PC-9 (cell line): ENCODE measurements around the gene TMEM18. TPM values are rescaled to one million over a fixed set of nuclear protein-coding genes. Genes with fewer than 3 reads are reported as not detected.
A peak's percentile ranks its signal among the peaks of the same experiment; 100 is the strongest.

Experiments used
- BruUV-seq: library from RNA; stranded (reverse); fragments of 400-500 nt; replicated peaks from 2 replicates; lab custom pipeline; 2021; lab: Mats Ljungman, UMichigan
- CTCF ChIA-PET: fragments of 300-600 bp; sonication (Branson Sonifier 250); formaldehyde crosslinking; loops from one replicate; lab custom pipeline; 2022; ENCODE audit warnings: antibody characterized with exemption; lab: Charles Lee
- POLR2A ChIA-PET: fragments of 300-600 bp; sonication (Branson Sonifier 250); formaldehyde crosslinking; loops from one replicate; lab custom pipeline; 2022; ENCODE audit warnings: antibody characterized with exemption; ENCODE audit not compliant: unreplicated experiment; lab: Charles Lee
- DNase-seq, 2 experiments: peaks; one replicate each; pipeline versions ENCODE4 v3.0.0 to v3.0.0-alpha.2; 2015 to 2022; ENCODE audit warnings: mixed read lengths in 1 of 2
- H2AFZ ChIP-seq: fragments of 200-600 bp; sonication (generic); 2 replicates; pipeline ENCODE4 v1.8.1; 2017; ENCODE audit warnings: antibody characterized with exemption
- H3F3A ChIP-seq: fragments of 200-600 bp; sonication (generic); 2 replicates; pipeline ENCODE4 v1.8.1; 2017; ENCODE audit warnings: antibody characterized with exemption, mild to moderate bottlenecking, low read depth; ENCODE audit not compliant: insufficient read depth
- H3K27ac ChIP-seq: fragments of 200-600 bp; sonication (generic); 2 replicates; pipeline ENCODE4 v1.6.1; 2016; ENCODE audit warnings: mixed run types
- H3K27me3 ChIP-seq: fragments of 200-600 bp; sonication (generic); 2 replicates; pipeline ENCODE4 v1.6.1; 2016; ENCODE audit warnings: low read depth, mixed run types; ENCODE audit not compliant: insufficient read depth
- H3K36me3 ChIP-seq: fragments of 200-600 bp; sonication (generic); 2 replicates; pipeline ENCODE4 v1.6.1; 2016; ENCODE audit warnings: low read depth, mixed run types
- H3K4me1 ChIP-seq: fragments of 200-600 bp; sonication (generic); replicated peaks from 2 replicates; pipeline ENCODE4 v1.6.1; 2016; ENCODE audit warnings: mixed run types; ENCODE audit not compliant: insufficient read depth
- H3K4me2 ChIP-seq: fragments of 200-600 bp; sonication (generic); 2 replicates; pipeline ENCODE4 v1.6.1; 2017; ENCODE audit warnings: mixed run types
- H3K4me3 ChIP-seq: fragments of 200-600 bp; sonication (generic); 2 replicates; pipeline ENCODE4 v1.6.1; 2016; ENCODE audit warnings: mixed run types
- H3K79me2 ChIP-seq: fragments of 200-600 bp; sonication (generic); 2 replicates; pipeline ENCODE4 v1.6.1; 2017; ENCODE audit warnings: low read depth, mixed run types
- H3K9me2 ChIP-seq: fragments of 200-600 bp; sonication (generic); 2 replicates; pipeline ENCODE4 v1.8.1; 2017; ENCODE audit warnings: mild to moderate bottlenecking; ENCODE audit not compliant: insufficient read depth
- H3K9me3 ChIP-seq: fragments of 200-600 bp; sonication (generic); 2 replicates; pipeline ENCODE4 v1.8.1; 2016; ENCODE audit warnings: low read depth; ENCODE audit not compliant: insufficient read depth
- H4K20me1 ChIP-seq: fragments of 200-600 bp; sonication (generic); 2 replicates; pipeline ENCODE4 v1.8.1; 2017; ENCODE audit not compliant: insufficient read depth
- CTCF ChIP-seq: fragments of 200-600 bp; sonication (generic); conservative IDR thresholded peaks from 2 replicates; pipeline ENCODE4 v1.6.1; 2017; ENCODE audit warnings: mixed run types, antibody characterized with exemption, mild to moderate bottlenecking, moderate library complexity
- EZH2 ChIP-seq: fragments of 200-600 bp; sonication (generic); IDR thresholded peaks from 2 replicates; pipeline ENCODE4 v1.8.0; 2017; ENCODE audit warnings: antibody characterized with exemption, low read depth
- intact Hi-C: fragments of 100-400 bp; cut with micrococcal nuclease; formaldehyde crosslinking; loops from one replicate; pipeline ENCODE4 v1.10.0; 2022; ENCODE audit not compliant: unreplicated experiment
- total RNA-seq: library from RNA; stranded (reverse); gene quantifications from 2 replicates; pipeline ENCODE4 v1.2.3, GENCODE V29; 2021

Gene TMEM18
- total RNA-seq, 1 experiment from 2014 or later: 30.5 TPM

- Histone ChIP-seq H2AFZ (no peak overlapping the region), H4K20me1 (0 out of 2 replicates have a peak, but pooled peaks cover 1% of the 10 kb centered on the region), H3K4me1 (no peaks in the 10 kb centered on the region), H3K27ac (no peak overlapping the region), H3K79me2 (no peaks in the 10 kb centered on the region), H3K4me2 (no peak overlapping the region), H3K4me3 (no peak overlapping the region), H3K27me3 (no peaks in the 10 kb centered on the region), H3F3A (peaks cover 17% of the 10 kb centered on the region), H3K36me3 (peaks cover 29% of the 10 kb centered on the region), H3K9me2 (no peaks in the 10 kb centered on the region), H3K9me3 (0 out of 2 replicates have a peak, but pooled peaks cover 7% of the 10 kb centered on the region)
- no TSS peak for BruUV-seq
- peak; percentile 85 for TF ChIP-seq CTCF
- TF ChIP-seq EZH2: no peak
- peak; percentile 12 to 59 for DNase-seq
- CTCF ChIA-PET: no interaction called here
- POLR2A ChIA-PET: no interaction called here
- intact Hi-C loops: no loop called here
Measured at GRCh38 chr2:667332-667999, 9.7 kb downstream of the TMEM18 start.

GRCh38 chr2:666441-666840, 10.8 kb downstream of the TMEM18 start:
- TF ChIP-seq CTCF (no peak), EZH2 (no peak)
- no peak overlapping the region for H3K4me3 ChIP-seq
- no peak overlapping the region for H2AFZ ChIP-seq
- intact Hi-C loops: no loop called here
- no peaks in the 10 kb centered on the region for H3K9me2 ChIP-seq
- H3K36me3 ChIP-seq: peaks cover 29% of the 10 kb centered on the region
- no peak for DNase-seq
- H3K9me3 ChIP-seq: 0 out of 2 replicates have a peak, but pooled peaks cover 7% of the 10 kb centered on the region
- no peak overlapping the region for H3K27ac ChIP-seq
- no peaks in the 10 kb centered on the region for H3K79me2 ChIP-seq
- H3K4me2 ChIP-seq: no peak overlapping the region
- H3K4me1 ChIP-seq: no peaks in the 10 kb centered on the region
- POLR2A ChIA-PET: no interaction called here
- CTCF ChIA-PET: no interaction called here
- H3F3A ChIP-seq: peaks cover 17% of the 10 kb centered on the region
- H3K27me3 ChIP-seq: no peaks in the 10 kb centered on the region
- no peaks in the 10 kb centered on the region for H4K20me1 ChIP-seq
- BruUV-seq: no TSS peak

- Histone ChIP-seq H3K4me3 (no peak overlapping the region), H3K4me2 (no peak overlapping the region), H3K27ac (no peak overlapping the region), H3K79me2 (no peaks in the 10 kb centered on the region), H2AFZ (no peak overlapping the region), H4K20me1 (no peaks in the 10 kb centered on the region), H3K4me1 (no peaks in the 10 kb centered on the region), H3K36me3 (peaks cover 29% of the 10 kb centered on the region), H3K9me2 (no peaks in the 10 kb centered on the region), H3K27me3 (no peaks in the 10 kb centered on the region), H3K9me3 (0 out of 2 replicates have a peak, but pooled peaks cover 7% of the 10 kb centered on the region), H3F3A (peaks cover 17% of the 10 kb centered on the region)
- TF ChIP-seq CTCF (no peak), EZH2 (no peak)
- CTCF ChIA-PET: no interaction called here
- POLR2A ChIA-PET: no interaction called here
- BruUV-seq: no TSS peak
- intact Hi-C loops: no loop called here
- no peak for DNase-seq
Measured at GRCh38 chr2:665340-666073, 11.7 kb downstream of the TMEM18 start.
